ENCODE measurements around the gene LRRTM4. TPM values are rescaled to one million over a fixed set of nuclear protein-coding genes. Genes with fewer than 3 reads are reported as not detected.

Gene LRRTM4
- total RNA-seq, 2 donors from 2014 or later = 7.0 to 21.1 TPM

DNA sequence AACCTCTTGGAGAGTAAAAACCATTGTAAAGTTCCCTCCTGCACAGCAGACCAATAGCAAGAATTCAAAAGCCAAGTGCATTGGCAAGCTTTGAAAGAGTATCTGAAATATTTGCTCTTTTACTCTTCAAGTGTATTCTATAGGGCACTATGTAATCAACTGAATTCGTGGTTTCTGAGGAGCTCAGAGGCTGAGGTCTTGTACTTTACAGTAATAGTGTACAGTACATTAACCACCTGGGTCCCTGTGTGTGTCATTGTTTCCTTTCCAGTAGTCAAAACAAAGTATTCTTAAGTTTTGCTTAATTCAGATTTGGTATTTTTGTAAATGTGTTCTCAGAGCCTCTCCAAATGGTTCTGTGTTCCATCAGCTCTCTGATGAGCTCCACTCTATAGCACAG, 769.7 kb downstream of the LRRTM4 start:
- Mint-ChIP-seq H3K27ac (no peak overlapping the region), H3K36me3 (ENCODE audit: low read depth) (no peaks in the 10 kb centered on the region), H3K9me3 (no peaks in the 10 kb centered on the region), H3K4me1 (peaks cover 20% of the 10 kb centered on the region), H3K4me3 (no peak overlapping the region), H3K27me3 (ENCODE audit: insufficient read depth) (no peaks in the 10 kb centered on the region)
- H3K9me3 ChIP-seq (ENCODE audit: control insufficient read depth, low read length) = no peaks in the 10 kb centered on the region
- H3K27ac ChIP-seq (ENCODE audit: low read depth, low read length) = no peak overlapping the region
- TF ChIP-seq, protein P1, sequence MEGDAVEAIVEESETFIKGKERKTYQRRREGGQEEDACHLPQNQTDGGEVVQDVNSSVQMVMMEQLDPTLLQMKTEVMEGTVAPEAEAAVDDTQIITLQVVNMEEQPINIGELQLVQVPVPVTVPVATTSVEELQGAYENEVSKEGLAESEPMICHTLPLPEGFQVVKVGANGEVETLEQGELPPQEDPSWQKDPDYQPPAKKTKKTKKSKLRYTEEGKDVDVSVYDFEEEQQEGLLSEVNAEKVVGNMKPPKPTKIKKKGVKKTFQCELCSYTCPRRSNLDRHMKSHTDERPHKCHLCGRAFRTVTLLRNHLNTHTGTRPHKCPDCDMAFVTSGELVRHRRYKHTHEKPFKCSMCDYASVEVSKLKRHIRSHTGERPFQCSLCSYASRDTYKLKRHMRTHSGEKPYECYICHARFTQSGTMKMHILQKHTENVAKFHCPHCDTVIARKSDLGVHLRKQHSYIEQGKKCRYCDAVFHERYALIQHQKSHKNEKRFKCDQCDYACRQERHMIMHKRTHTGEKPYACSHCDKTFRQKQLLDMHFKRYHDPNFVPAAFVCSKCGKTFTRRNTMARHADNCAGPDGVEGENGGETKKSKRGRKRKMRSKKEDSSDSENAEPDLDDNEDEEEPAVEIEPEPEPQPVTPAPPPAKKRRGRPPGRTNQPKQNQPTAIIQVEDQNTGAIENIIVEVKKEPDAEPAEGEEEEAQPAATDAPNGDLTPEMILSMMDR (conservative IDR thresholded peaks at IDR 0.05) = no peak
- DNase-seq = no peak
- 89% methylated on average over 1 of the region's 1 CpG; no CpG with 5 or more reads in 1 of the 2 experiments for WGBS, 2 experiments (ENCODE audit: insufficient coverage in 1 of 2, insufficient read length in 1 of 2)
- no peaks in the 10 kb centered on the region for H3K27me3 ChIP-seq (ENCODE audit: control insufficient read depth, insufficient read depth, low read length, poor library complexity, severe bottlenecking)
- no peak overlapping the region for H3K4me3 ChIP-seq (ENCODE audit: low read length)
- H3K9ac ChIP-seq (ENCODE audit: extremely low read depth, low read length, poor library complexity, severe bottlenecking) = no peak overlapping the region
- peaks cover 2% of the 10 kb centered on the region for H3K4me1 ChIP-seq (ENCODE audit: control insufficient read depth, insufficient read depth, low read length)
- no peaks in the 10 kb centered on the region for H3K36me3 ChIP-seq (ENCODE audit: control insufficient read depth, insufficient read depth, low read length)

DNA sequence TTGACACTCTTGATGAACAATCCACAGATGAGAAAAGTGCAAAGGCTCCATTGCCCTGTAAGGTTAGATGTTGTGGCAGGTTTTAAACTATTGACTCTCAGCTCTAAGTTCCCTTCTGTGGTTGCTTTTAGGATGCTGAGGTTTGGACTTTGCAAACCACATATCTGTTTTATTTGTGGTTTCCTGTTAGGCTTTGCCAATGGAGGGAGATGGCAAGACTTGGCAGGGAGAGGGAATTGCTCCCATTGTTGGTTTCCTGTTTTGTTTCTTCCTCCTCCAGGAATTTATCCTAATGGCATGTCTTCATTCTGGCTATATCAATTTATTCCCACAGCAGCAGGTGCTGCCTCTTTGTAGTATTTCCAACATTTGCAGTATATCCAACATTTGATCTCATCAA, 772.3 kb downstream of the LRRTM4 start:
- Histone ChIP-seq H3K36me3 (ENCODE audit: control insufficient read depth, insufficient read depth, low read length) (no peaks in the 10 kb centered on the region), H3K9me3 (ENCODE audit: control insufficient read depth, low read length) (no peaks in the 10 kb centered on the region), H3K27me3 (ENCODE audit: control insufficient read depth, insufficient read depth, low read length, poor library complexity, severe bottlenecking) (no peaks in the 10 kb centered on the region), H3K27ac (ENCODE audit: low read depth, low read length) (no peak overlapping the region), H3K9ac (ENCODE audit: extremely low read depth, low read length, poor library complexity, severe bottlenecking) (no peak overlapping the region), H3K4me1 (ENCODE audit: control insufficient read depth, insufficient read depth, low read length) (no peaks in the 10 kb centered on the region), H3K4me3 (ENCODE audit: low read length) (no peak overlapping the region)
- DNase-seq = no peak
- Mint-ChIP-seq H3K27ac (no peak overlapping the region), H3K9me3 (peaks cover 3% of the 10 kb centered on the region), H3K4me1 (peaks cover 8% of the 10 kb centered on the region), H3K4me3 (no peak overlapping the region), H3K27me3 (ENCODE audit: insufficient read depth) (no peaks in the 10 kb centered on the region), H3K36me3 (ENCODE audit: low read depth) (peaks cover 4% of the 10 kb centered on the region)
- TF ChIP-seq, protein P1 (conservative IDR thresholded peaks at IDR 0.05) = no peak

- Histone ChIP-seq H3K4me1 (ENCODE audit: control insufficient read depth, insufficient read depth, low read length) (no peaks in the 10 kb centered on the region), H3K36me3 (ENCODE audit: control insufficient read depth, insufficient read depth, low read length) (no peaks in the 10 kb centered on the region), H3K27me3 (ENCODE audit: control insufficient read depth, insufficient read depth, low read length, poor library complexity, severe bottlenecking) (no peaks in the 10 kb centered on the region), H3K4me3 (ENCODE audit: low read length) (no peak overlapping the region), H3K27ac (ENCODE audit: low read depth, low read length) (no peak overlapping the region), H3K9me3 (ENCODE audit: control insufficient read depth, low read length) (no peaks in the 10 kb centered on the region), H3K9ac (ENCODE audit: extremely low read depth, low read length, poor library complexity, severe bottlenecking) (no peak overlapping the region)
- Mint-ChIP-seq H3K27ac (no peak overlapping the region), H3K9me3 (peaks cover 3% of the 10 kb centered on the region), H3K4me1 (peaks cover 8% of the 10 kb centered on the region), H3K4me3 (no peak overlapping the region), H3K27me3 (ENCODE audit: insufficient read depth) (no peaks in the 10 kb centered on the region), H3K36me3 (ENCODE audit: low read depth) (peaks cover 4% of the 10 kb centered on the region)
- 93 to 100% methylated on average over 1 to 14 of the region's 14 CpGs for WGBS, 2 experiments (ENCODE audit: insufficient coverage in 1 of 2, insufficient read length in 1 of 2)
- TF ChIP-seq, protein P1 (conservative IDR thresholded peaks at IDR 0.05) = no peak
- DNase-seq = no peak
Measured at GRCh38 chr2:76748581-76749296, 773.4 kb downstream of the LRRTM4 start.

All from endodermal cell (in vitro differentiated cells).